Measurements from ENCODE around the gene ZMIZ1. TPM values are rescaled to one million over a fixed set of nuclear protein-coding genes. Genes with fewer than 3 reads are reported as not detected.

The ZMIZ1 gene
- total RNA-seq, 1 experiment from 2014 or later: 47.2 TPM

DNA sequence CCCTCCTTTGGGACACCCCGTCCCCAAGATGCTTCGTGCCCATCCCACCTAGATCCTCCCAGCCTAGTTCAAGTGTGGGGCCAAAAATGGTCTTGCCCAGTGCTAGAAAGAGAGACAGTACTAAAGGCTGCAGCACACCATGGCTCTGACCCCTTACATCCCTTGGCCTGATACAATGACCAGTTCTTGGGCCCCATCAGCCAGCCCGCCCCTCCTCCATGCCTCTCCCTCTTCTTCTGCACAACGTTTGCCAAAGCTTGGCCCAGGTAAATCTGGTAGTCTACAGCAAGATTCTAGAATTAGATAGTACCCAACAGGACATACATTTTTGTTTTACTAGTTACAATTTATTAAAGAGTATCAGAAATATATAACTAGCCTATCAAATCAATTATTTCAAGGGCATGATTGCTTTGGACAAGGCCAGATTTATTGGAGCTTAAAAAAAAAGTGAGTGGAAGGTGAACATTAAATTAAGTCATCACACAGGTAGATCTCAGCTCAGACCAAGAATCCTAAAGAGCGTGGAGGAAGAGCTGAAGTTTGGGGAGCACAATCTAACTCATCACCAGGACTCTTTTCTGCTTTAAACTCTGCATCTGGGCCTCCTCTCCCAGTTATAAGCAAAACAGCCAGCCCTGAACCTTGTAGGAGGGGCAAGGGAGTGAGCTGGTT lies 69.8 kb downstream of the ZMIZ1 start:
- no peak for DNase-seq (ENCODE audit: low read depth)

DNA sequence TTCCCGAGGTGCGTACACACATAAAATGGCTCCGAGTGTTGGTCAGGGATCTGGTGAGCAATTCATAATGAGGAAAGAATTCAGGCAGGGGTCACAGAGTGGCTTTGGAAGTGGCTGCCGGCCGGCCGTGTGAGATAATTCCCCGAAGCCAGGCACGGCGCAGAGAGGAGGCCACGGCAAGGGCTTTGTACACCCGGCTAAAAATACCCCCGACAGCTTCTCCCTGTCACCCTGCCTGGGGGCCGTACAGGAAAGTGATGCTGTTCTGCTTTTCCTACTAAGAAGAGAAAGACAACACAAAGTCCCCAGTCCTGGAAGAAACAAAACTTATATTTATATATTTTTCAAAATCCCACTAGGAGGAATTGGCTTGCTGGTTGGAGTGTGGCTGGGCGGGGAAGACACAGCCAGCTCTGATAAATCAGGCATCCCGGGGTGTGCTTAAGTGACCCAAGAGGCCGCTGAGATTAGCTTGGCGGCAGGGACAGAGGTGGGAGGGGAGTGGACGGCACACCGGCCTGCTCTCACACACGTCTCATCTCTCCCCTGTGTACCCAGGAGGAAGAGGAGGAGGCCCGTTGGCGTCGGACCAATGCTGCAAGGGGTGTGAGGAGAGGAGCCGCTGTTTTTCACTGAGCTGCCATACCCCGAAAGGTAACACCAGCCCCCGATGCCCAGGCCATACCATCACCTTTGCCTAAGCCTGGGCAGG lies 70.5 kb downstream of the ZMIZ1 start:
- peak; percentile 96 for DNase-seq (ENCODE audit: low read depth)

DNA sequence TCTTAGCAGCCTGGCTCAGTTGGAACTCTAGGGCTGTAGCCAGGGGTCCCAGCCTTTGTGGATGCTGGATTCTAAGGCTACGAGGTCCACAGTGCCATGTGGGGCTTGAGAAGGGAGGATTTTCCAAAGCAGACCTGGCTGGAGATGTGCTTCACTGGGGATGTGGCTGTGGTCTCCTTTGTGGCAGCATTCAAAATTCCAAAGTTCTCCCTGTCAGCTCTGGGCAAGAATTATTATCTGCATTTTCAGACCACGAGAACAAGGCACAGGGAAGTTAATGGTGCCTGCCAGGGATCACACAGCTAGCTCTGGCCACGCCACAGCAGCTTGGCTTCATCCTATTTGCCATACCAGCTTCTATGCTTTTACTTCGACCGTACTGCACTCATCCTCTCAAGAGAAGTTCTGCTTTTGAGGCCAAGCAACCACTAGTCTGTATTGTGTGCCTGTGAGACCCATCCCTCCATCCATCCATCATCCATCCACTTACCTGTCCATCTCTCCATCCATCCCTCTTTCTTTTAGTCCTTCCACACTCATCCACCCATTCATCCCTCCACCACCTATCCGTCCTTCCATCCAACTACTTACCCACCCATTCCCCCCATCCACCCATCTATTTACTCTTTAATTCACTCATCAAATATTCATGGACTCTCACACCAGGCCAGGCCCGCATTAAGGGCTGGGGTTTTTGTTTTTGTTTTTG lies 71.5 kb downstream of the ZMIZ1 start:
- peak; percentile 44 for DNase-seq (ENCODE audit: low read depth)

DNA sequence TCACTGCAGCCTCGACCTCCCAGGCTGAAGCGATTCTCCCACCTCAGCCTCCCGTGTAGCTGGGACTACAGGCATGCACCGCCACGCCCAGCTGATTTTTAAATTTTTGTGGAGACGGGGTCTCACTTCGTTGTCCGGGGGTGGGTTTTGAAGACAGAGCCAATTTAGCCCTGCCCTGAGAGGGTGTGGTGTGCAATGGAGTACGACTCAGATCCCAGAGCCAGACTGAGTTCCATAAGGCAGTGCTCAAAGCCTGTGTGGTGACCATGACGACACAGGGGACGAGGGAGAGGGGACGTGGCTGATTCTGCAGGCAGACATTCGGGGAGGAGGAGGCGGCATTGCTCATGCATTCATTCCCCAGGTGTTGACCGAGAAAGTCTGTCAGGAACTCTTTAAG lies 72.1 kb downstream of the ZMIZ1 start:
- DNase-seq (ENCODE audit: low read depth): no peak

DNA sequence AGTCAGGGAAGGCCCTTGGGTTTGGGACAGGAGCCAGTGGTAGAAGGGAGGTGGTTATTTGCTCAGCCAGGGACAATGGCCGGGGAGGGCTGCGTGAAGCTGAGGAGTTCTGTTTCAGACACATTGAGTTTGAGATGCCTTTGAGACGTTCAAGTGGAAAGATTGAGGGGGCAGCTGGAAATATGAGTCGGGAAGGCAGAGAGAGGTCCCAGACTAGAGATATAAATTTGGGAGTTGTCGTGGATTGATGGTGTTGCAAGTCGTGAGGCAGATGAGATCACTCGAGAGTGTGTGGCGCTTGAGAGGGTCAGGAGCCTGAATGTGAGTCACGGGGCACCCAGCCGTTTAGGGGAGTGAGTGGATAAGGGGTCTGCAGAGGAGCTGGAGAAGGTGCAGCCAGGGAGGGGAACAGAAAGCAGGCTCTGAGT lies 73.3 kb downstream of the ZMIZ1 start:
- peak; percentile 48 for DNase-seq (ENCODE audit: low read depth)

DNA sequence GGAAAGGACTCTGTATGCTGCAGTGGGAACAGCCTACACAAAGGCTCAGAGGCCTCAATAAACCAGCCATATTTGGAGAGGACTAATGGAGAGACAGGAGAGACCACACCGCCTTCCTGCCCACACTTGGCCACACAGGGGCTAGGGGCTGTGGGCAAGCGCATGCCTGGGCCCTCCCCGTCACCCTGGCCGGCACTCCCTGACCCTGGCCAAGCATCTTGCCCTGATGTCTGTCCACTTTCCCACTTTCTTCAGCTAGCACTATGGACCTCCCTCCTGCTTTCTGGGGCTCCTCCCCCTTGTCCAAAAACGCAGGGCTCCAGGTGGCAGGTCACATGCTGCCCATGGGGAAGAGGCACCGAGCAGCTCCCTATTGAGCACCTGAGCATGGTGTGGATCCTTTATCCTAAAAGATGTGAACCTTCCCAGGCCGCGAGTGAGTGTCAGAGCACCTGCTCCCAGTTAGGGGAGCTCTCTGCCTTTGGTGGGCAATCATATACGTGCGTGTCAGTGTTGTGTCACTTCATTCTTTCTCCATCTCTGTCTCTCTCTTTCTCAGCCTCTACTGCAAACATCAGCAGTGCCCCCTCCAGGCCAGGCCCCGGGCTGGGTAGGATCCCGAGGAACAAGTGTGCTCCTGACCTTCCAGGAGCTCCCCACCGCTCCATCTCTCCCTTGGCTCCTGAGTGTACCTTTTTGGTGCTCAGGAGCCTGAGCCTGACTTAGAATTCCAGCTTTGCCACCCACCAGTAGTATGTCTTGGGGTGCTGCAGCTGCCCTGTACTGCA lies 74.0 kb downstream of the ZMIZ1 start:
- no peak for DNase-seq (ENCODE audit: low read depth)

DNA sequence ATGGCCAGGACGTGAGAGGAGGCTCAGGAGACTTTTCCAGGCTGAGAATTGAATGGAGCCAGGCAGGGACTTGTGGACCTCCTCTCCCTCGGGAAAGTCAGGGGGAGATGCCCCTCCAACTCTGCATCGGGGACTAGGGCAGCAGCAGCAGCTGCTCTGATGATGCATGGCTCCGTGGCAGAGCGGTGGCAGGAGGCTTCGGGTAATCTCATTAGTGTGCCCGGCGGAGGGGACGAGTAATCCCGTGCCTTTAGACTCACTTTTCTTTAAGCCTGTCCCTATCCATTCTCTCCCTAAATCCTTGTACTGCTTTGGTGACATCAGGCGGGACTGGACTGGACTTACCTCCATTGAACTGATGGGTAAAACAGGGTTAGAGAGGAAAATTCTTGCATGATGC lies 75.1 kb downstream of the ZMIZ1 start:
- DNase-seq (ENCODE audit: low read depth): peak; percentile 39

DNA sequence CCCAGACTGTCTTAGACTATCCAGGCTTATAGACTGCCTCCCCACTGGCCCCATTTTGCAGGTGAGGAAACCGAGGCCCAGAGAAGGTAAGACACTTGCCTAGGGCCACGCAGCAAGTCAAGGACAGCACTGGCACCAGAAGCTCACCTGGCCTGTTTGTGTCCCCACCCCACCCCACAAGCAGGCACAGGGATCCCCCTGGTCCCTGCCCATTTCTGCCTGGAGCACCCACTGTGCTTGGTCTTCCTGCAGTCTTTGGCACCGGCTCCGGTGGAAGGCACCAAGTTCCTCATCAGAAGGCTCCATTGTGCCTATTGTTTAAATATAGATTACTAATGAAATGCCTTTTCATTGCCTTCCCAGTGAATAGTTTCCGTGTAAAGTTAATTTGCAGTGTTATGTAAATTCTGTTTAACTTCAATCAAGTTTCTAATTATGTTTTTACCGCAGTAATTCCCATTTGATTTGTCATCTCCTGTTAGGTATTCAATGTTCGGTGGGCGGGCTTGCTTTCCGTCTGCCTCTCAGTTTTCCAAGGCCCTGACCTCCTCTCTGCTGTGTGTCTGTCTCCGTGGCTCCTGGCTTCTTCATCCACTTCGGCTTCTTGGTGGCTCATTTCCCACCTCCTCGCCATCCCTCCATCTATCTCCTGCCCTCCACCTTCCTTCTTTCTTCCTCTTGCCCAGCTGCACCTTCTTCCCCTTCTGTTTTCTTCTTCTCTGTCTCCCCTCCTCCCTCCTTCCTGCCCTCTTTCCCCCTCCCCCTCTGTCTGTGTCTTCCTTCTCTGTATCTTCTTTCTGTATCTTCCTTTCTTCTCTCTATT lies 75.8 kb downstream of the ZMIZ1 start:
- DNase-seq (ENCODE audit: low read depth): peak; percentile 70

DNA sequence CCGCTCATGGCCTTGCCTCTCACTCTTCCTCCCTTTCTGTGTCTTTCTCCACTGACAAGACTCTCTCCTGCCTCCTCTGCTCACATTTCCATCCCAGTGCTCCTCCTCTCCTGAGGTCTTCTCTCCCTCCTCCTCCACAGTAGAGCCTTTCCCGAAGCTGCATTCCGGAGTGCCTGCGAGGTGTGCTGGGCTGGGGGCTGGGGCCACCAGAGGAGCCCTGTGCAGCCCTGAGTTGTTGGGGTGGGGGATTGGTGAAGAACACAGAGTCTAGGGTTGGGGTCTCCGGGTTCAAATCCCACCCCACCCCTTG lies 76.4 kb downstream of the ZMIZ1 start:
- no peak for DNase-seq (ENCODE audit: low read depth)

DNA sequence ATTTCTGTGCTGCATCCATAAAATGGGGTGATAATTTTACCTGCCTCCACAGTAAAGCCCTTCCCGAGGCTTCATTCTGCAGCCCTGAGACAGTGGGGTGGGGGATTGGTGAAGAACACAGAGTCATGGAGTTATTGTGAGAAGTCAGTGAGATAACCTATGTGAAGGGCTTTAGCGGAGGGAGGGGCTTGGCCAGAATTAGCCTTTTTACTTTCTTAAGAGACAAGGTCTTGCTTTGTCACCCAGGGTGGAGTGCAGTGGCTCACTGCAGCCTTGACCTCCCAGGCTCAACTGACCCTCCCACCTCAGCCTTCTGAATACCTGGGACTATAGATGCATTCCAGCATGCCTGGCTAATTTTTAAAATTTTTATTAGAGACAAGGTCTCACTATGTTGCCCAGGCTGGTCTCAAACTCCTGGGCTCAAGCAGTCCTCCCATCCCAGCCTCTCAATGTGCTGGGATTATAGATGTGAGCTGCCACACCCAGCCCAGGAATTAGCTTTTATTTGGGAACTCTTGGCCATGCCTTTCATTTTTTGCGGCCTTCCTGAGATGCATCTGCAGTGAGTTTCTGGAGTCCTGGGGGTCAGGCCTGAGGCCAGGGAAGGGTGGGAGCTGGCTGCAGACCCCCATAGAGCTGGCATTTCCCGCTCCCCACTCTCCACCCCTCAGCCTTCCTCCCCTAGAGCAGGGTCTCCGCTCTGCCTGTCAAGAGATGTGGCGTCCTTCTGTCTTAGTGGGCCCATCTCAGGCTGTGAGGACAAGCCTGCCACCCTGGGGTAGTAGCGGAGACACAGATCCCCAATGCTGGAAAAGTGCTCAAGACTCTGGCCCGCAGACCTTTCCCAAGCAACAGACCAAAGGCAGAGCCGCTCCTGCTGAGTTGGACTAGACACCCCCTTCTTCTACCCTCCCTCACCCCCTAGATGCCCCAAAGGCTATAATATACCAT lies 77.0 kb downstream of the ZMIZ1 start:
- DNase-seq (ENCODE audit: low read depth): no peak

DNA sequence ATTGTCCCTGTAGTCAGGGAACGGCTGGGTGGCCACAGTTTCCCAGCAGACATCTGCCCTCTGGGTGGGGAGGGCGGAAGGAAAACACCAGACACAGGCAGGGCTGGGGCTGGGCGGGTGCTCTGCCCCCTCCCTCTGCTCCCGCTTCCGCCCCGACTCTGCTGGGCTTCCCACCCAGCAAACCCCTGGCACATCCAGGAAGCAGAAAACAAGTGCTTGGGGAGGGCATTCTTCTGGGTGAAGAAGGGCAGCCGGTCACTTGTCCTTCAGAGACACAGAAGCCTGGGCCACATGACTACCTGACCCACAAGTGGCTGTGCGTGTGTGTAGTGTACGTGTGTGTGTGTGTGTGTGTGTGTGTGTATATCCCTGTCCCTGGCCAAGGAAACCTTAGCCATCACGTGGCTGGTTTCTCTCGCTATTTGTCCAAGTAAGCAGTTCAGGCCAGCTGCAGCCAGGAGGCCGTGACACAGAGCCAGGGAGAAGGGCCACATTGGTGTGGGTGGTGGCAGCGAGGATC lies 77.9 kb downstream of the ZMIZ1 start:
- DNase-seq (ENCODE audit: low read depth): no peak

DNA sequence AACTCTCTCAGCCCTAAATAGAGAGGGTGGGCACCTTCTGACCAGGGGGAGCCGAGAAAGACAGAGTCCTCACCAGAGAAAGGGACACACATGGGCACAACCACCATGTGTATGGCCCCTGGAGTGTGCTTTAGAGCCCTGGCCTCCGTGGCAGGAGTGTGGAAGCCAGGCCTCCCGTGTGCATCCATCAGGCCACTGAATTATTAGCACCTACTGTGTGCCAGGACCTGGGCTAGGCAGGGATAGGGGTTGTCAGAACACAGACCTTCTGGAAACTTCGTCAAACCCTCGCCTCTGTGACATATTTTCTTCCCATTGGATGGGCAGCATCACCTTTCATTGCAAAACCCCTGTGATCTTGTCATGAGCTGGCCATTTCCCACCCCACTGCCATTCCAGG lies 78.5 kb downstream of the ZMIZ1 start:
- DNase-seq (ENCODE audit: low read depth): no peak

DNA sequence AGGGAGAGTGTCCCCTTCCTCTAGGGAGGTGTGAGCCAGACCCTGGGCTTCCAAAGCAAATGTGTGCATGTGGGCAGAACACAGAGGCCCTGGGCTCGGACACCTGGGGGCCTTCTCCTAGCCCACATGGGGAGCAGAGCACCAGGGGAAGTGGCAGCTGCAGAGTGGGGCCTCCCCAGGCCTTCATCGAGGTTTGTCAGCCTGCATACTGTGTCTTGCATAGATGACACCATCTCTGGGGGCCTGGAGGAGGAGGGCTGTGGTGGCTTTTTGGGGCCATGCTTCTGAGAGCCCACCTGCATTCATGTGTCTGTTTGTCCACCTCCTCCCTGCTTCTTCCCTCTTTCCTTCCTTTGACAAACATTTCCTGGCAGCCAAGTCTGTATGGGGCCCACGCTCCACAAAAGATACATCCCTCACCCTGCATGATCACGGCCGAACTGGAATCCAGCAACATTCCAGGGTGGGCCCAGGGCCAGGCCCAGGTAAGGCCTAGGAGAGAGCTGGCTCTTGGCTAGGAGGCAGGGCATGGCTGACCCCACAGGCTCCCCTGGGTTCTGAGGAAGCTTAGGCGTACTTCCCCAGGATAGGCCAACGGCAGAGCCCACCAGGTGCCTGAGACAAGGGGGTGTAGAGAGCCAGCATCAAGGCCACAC lies 79.2 kb downstream of the ZMIZ1 start:
- no peak for DNase-seq (ENCODE audit: low read depth)

DNA sequence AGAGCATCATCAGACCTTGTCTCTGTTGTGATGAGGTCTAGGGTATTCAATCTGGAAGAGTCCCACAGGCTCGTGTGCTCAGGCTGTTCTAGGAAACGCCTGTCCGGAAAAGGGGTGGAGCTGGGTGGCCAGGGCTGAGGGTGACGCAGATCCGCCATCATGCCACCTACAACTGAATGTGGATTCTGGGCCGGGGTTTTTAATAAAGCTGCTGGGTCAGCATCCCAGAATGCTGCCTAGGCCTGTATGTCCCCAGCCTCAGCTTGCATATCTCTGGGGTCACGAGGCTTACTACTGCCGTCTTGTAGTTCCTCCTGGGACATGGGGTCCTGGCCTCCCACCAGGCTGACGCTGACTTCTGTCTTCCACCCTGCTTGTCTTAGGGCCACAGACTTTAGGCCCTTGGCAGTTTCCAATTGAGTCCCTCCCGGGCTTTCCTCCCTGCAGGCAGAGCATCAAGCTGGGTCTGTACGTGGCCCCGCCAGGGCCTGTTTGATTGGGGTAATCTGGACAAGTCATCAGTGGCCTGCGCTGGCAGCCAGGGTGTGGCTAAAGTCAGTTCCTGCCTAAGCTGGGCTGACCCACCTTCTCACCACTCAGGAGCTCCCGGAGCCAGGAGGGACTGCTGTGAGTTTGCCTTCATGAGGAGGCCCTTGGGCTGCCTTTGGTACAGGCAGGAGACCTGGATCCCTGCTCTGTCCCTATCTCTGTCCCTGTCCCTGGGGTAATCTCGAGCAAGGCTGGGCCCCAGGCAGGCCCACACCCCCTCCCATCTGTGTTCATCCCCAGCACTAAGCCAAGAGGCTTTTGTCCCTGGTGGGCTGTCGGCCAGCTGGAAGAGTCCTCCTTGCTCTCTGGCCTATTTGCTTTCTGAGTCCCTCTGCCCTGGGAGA lies 79.9 kb downstream of the ZMIZ1 start:
- DNase-seq (ENCODE audit: low read depth): peak; percentile 88

DNA sequence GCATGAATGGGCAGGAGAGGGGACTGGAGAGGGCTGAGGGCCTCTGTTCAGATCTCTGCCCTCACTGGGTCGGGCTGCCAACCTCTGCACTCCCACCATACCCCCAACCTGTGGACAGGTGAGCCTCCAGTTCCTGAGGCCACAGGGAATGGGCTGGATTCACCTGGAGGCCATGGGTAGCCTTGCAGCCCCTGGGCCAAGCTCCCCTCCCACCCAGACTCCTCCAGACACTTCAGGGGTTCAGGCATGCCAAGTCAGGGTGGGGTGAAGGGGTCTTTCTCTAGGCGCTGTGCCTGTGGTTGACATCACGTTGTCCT lies 80.5 kb downstream of the ZMIZ1 start:
- DNase-seq (ENCODE audit: low read depth): no peak

DNA sequence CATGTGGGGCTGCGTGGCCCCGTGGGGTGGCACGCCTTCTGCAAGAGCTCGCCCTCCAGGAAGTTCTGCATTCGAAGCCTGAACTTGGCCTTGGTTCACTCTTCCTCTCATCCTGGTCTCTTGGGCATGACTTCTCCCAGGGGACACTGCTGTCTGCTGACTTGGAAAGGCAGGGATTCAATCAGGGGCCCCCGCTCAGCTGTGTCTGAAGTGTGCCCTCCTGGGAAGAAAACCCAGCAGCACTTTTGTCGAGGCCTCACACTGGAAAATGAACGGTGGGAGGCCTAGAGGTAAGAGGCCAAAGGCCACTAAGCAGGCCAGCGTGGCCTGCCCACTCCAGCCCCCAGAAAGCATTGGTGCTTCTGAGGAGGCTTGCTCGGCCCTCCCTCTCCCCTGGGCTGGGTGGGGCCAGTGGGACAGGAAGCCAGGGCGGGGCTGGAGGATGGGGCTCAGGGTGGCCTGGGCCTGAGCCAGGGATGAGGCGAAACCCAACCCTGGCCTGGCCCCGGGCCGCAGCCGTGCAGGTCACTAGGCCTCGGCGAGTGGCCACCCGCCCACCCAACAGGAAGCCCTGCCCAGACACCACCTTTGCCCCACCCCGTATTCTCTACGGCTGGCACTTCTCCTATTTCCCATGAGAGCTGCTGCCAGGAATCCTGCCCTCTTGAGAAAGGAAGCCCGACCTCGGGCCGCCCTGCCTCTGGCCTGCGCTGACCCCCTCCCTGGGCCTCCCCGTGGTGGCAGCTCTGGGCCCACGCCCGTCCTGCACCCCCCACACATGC lies 81.1 kb downstream of the ZMIZ1 start:
- peak; percentile 95 for DNase-seq (ENCODE audit: low read depth)

DNA sequence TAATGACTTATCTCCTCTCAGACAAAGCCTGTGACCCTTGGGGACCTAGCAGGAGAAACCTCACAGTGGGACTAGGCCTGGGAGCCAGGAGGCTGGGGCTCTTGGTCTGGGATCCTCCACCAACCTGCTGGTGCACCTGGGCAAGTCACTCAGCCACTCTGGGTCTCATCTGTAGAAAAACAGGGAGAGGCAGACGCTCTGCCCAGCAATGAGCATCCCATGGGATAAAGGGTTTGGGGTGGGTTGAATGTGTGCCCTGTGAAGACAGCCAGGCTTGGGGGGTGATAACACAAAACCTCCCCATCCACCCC lies 81.6 kb downstream of the ZMIZ1 start:
- DNase-seq (ENCODE audit: low read depth): no peak

DNA sequence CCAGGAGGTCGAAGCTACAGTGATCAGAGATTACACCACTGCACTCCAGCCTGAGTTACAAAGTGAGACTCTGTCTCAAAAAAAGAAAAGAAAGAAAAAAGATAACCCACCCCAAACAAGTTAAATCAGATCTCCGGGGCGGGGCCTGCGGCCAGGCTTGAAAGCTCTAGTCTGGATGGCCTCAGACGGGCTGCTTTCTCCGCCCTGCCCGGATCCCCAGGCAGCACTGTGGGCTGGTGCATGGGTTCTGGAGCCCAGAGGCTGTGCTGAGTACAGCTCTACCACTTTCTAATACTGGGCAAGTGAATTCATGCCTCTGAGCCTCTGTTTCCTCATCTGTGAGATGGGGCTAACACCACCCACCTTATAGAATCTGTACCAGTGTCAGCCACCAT lies 83.7 kb downstream of the ZMIZ1 start:
- no peak for DNase-seq (ENCODE audit: low read depth)
